Measurements from ENCODE around the gene APOLD1. TPM values are rescaled to one million over a fixed set of nuclear protein-coding genes. Genes with fewer than 3 reads are reported as not detected.

APOLD1 gene
- total and polyA plus RNA-seq, 2 of the 8 experiments (the other 6 are each of a cell fraction or from before 2014, with no cell fraction given): 0.12 to 0.71 TPM

DNA sequence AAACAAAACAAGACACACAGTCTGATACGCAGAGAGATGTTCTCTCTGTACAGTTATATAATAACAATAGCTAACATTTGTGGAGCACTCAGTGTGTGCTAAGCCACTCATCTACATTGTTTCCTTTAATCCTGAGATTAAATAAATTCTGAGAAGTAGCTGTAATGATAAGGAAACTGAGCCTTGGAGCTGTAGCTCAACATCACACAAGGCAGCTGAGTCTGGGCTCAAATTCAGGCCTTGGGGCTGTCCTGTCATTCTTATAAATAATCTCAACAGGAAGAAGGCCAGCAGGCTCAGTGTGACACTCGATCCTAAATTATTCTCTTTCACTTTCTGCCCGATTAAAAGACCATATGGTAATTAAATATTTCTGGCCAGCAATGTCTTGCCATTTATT, 43.8 kb upstream of the APOLD1 start:
- Histone ChIP-seq H3K79me2 (ENCODE audit: control insufficient read depth in 1 of 2, insufficient read depth in 2 of 2, low read length in 2 of 2) (no peaks in the 10 kb centered on the region), H3K23me2 (ENCODE audit: low read depth, low read length) (no peaks in the 10 kb centered on the region), H2BK120ac (replicated peaks; ENCODE audit: low read depth, low read length) (no peak overlapping the region), H3K4me1 (replicated peaks in 1 of 4; ENCODE audit: control insufficient read depth in 3 of 4, insufficient read depth in 4 of 4, low read length in 3 of 4) (no peaks in the 10 kb centered on the region), H2BK20ac (ENCODE audit: low read length) (no peak overlapping the region), H3K79me1 (ENCODE audit: low read depth, low read length) (no peaks in the 10 kb centered on the region), H2BK5ac (ENCODE audit: low read depth, low read length) (no peak overlapping the region), H3K36me3 (ENCODE audit: control insufficient read depth in 2 of 4, insufficient read depth in 4 of 4, low read length in 3 of 4) (no peaks in the 10 kb centered on the region), H2AFZ (ENCODE audit: low read length) (no peak overlapping the region), H2BK12ac (ENCODE audit: low read depth, low read length) (no peak overlapping the region), H3K9me3 (ENCODE audit: insufficient read depth in 2 of 2, low read depth in 1 of 2, low read length in 1 of 2) (no peaks in the 10 kb centered on the region), H3K4me2 (ENCODE audit: insufficient read depth in 1 of 2, low read depth in 2 of 2, low read length in 2 of 2) (no peak overlapping the region), H3K56ac (replicated peaks; ENCODE audit: insufficient read length, low read depth, low read length) (no peak overlapping the region), H4K5ac (ENCODE audit: insufficient read length, low read depth, low read length) (no peak overlapping the region), H4K91ac (replicated peaks; ENCODE audit: insufficient read length, low read length) (no peak overlapping the region), H3K27me3 (replicated peaks in 1 of 4; ENCODE audit: control insufficient read depth in 3 of 4, extremely low read depth in 1 of 4, insufficient read depth in 3 of 4, low read length in 3 of 4) (no peaks in the 10 kb centered on the region), H2BK15ac (ENCODE audit: low read length) (no peak overlapping the region), H3K18ac (ENCODE audit: extremely low read depth, low read length) (no peak overlapping the region), H3K4ac (replicated peaks; ENCODE audit: insufficient read length, low read depth, low read length) (no peak overlapping the region), H3K14ac (ENCODE audit: insufficient read length) (no peak overlapping the region), H3K27ac (ENCODE audit: low read depth, low read length) (no peak overlapping the region), H3K4me3 (ENCODE audit: extremely low read depth in 1 of 4, insufficient read depth in 2 of 4, low read depth in 3 of 4, low read length in 4 of 4) (no peak overlapping the region), H3K23ac (ENCODE audit: insufficient read length) (no peak overlapping the region), H4K8ac (ENCODE audit: extremely low read depth, insufficient read depth, low read length) (no peak overlapping the region), H2AK5ac (ENCODE audit: low read depth, low read length) (no peak overlapping the region), H4K20me1 (replicated peaks in 1 of 2; ENCODE audit: control insufficient read depth in 1 of 2, insufficient read depth in 2 of 2, low read length in 2 of 2) (no peaks in the 10 kb centered on the region), H3K9ac (replicated peaks in 1 of 4; ENCODE audit: extremely low read depth in 1 of 4, low read depth in 3 of 4, low read length in 3 of 4) (no peak overlapping the region)
- FAIRE-seq (no peak), DNase-seq (ENCODE audit: low read depth in 1 of 2, low spot score in 2 of 2) (no peak)
- CTCF ChIA-PET (ENCODE audit: partially characterized antibody): interaction anchor here (0.6 to 1.3 kb wide), 5 partner anchors 8 to 319 kb away, joined by 3 to 4 read pairs (median 3); no protein-coding TSS in a partner anchor
- no peak for TF ChIP-seq SIN3A (conservative IDR thresholded peaks at IDR 0.05 in 1 of 2, IDR thresholded peaks at IDR 0.05 in 1 of 2; ENCODE audit: low read depth in 1 of 2, low read length in 2 of 2)
- POLR2A ChIA-PET (ENCODE audit: partially characterized antibody): interaction anchor here (0.6 kb wide), 1 partner anchor 16 kb away, joined by 3 read pairs; no protein-coding TSS in a partner anchor
- WGBS, 2 experiments (ENCODE audit: extremely low coverage in 1 of 2, insufficient coverage in 1 of 2, insufficient read length in 1 of 2, insufficient replicate concordance in 2 of 2, low coverage in 1 of 2, low lambda C conversion rate in 2 of 2, missing lambda C conversion rate in 1 of 2): 91% methylated on average over 3 of the region's 3 CpGs; no CpG with 5 or more reads in 1 of the 2 experiments

All from H1 (cell line).